ENCODE measurements around the gene AHCYL2. TPM values are rescaled to one million over a fixed set of nuclear protein-coding genes. Genes with fewer than 3 reads are reported as not detected.
A peak's percentile ranks its signal among the peaks of the same experiment; 100 is the strongest.

The AHCYL2 gene
- total RNA-seq, 2 donors from 2014 or later = 30.8 to 31.4 TPM

DNA sequence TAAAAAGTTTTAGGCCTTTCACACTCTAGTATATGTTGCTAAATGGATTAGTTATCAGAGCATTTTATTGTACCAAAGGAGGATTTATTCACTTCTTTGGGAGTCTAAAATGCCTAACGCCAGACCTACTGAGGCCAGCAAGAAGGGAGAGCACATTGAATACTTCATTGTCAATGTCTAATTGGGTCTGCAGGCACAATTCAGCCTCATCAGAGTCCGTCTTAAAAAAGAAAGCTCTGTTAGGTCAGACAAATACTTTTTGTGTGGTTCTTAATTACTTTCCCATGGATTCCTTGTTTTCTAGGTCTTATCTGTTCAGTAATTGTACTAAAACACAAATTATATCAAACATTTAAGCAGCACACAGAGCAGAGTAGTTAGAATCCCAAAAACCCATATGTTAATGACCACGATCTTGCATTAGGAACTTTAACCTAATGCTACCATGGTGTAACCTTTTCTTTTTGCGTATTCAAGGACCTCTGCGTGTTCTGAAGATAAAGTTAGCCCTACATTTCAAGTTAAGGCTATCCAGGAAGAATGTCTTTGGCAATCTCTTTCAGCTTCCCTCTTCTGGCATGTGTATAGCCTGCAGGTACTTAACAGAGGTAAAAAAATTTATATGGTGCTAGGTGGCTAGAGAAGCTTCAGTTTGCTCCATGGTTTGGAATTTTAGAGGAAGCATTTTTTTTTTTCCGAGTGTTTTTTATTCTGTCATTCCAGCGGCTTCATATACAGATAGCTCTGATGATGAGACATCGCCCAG, 163.7 kb downstream of the AHCYL2 start:
- Histone ChIP-seq H3K4me3 (ENCODE audit: low read length) (no peak overlapping the region), H3K9ac (ENCODE audit: extremely low read depth, low read length, poor library complexity, severe bottlenecking) (no peak overlapping the region), H3K36me3 (ENCODE audit: control insufficient read depth, insufficient read depth, low read length) (no peaks in the 10 kb centered on the region), H3K27me3 (ENCODE audit: control insufficient read depth, insufficient read depth, low read length, poor library complexity, severe bottlenecking) (no peaks in the 10 kb centered on the region), H3K9me3 (ENCODE audit: control insufficient read depth, low read length) (no peaks in the 10 kb centered on the region), H3K4me1 (ENCODE audit: control insufficient read depth, insufficient read depth, low read length) (no peaks in the 10 kb centered on the region), H3K27ac (ENCODE audit: low read depth, low read length) (no peak overlapping the region)
- Mint-ChIP-seq H3K27ac (no peak overlapping the region), H3K36me3 (ENCODE audit: low read depth) (peaks cover 9% of the 10 kb centered on the region), H3K9me3 (no peaks in the 10 kb centered on the region), H3K27me3 (ENCODE audit: insufficient read depth) (no peaks in the 10 kb centered on the region), H3K4me3 (no peak overlapping the region), H3K4me1 (peaks cover 24% of the 10 kb centered on the region)
- 89 to 96% methylated on average over 7 to 8 of the region's 8 CpGs for WGBS, 2 experiments (ENCODE audit: insufficient coverage in 1 of 2, insufficient read length in 1 of 2)
- DNase-seq = no peak
- TF ChIP-seq, protein P1, sequence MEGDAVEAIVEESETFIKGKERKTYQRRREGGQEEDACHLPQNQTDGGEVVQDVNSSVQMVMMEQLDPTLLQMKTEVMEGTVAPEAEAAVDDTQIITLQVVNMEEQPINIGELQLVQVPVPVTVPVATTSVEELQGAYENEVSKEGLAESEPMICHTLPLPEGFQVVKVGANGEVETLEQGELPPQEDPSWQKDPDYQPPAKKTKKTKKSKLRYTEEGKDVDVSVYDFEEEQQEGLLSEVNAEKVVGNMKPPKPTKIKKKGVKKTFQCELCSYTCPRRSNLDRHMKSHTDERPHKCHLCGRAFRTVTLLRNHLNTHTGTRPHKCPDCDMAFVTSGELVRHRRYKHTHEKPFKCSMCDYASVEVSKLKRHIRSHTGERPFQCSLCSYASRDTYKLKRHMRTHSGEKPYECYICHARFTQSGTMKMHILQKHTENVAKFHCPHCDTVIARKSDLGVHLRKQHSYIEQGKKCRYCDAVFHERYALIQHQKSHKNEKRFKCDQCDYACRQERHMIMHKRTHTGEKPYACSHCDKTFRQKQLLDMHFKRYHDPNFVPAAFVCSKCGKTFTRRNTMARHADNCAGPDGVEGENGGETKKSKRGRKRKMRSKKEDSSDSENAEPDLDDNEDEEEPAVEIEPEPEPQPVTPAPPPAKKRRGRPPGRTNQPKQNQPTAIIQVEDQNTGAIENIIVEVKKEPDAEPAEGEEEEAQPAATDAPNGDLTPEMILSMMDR (conservative IDR thresholded peaks at IDR 0.05) = no peak

DNA sequence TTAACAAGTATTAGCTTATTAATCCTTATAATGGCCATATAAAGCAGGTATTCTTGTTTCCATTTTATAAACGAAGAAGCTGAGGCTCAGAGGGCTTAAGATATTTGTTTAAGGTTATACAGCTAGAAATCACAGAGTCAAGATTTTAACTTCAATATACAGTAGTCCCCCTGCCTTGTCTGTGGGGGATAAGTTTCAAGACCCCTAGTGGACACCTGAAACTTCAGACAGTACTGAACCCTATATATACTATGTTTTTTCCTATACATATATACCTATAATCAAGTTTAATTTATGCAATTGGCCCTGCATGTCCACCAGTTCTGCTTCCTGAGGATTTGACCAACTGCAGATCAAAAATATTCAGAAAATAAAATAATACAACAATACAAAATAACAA, 165.0 kb downstream of the AHCYL2 start:
- Mint-ChIP-seq H3K27ac (no peak overlapping the region), H3K27me3 (ENCODE audit: insufficient read depth) (no peaks in the 10 kb centered on the region), H3K36me3 (ENCODE audit: low read depth) (peaks cover 15% of the 10 kb centered on the region), H3K4me3 (no peak overlapping the region), H3K9me3 (no peaks in the 10 kb centered on the region), H3K4me1 (peaks cover 24% of the 10 kb centered on the region)
- Histone ChIP-seq H3K9me3 (ENCODE audit: control insufficient read depth, low read length) (no peaks in the 10 kb centered on the region), H3K4me3 (ENCODE audit: low read length) (no peak overlapping the region), H3K9ac (ENCODE audit: extremely low read depth, low read length, poor library complexity, severe bottlenecking) (no peak overlapping the region), H3K27ac (ENCODE audit: low read depth, low read length) (no peak overlapping the region), H3K27me3 (ENCODE audit: control insufficient read depth, insufficient read depth, low read length, poor library complexity, severe bottlenecking) (no peaks in the 10 kb centered on the region), H3K4me1 (ENCODE audit: control insufficient read depth, insufficient read depth, low read length) (no peaks in the 10 kb centered on the region), H3K36me3 (ENCODE audit: control insufficient read depth, insufficient read depth, low read length) (no peaks in the 10 kb centered on the region)
- DNase-seq = no peak
- no CpG with 5 or more reads among the region's 1 CpG for WGBS, 2 experiments (ENCODE audit: insufficient coverage in 1 of 2, insufficient read length in 1 of 2)
- TF ChIP-seq, protein P1 (conservative IDR thresholded peaks at IDR 0.05) = peak; percentile 54

DNA sequence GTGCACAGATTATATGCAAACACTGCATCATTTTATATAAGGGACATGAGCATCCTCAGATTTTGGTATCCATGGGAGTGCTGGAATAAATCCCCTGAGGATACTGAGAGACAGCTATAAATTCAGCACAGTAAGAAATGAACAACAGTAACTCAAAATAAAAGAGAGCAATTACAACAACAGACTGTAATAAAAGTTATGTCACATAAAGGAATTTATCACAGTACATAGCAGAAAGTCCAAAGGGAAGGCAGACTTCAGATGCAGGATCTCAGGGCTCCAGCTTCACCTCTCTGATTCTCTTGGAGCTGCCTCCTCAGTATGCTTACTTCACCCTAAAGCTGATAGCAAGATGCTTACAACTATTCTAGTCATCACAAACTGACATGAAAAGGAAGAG, 165.5 kb downstream of the AHCYL2 start:
- Mint-ChIP-seq H3K4me3 (no peak overlapping the region), H3K27ac (no peak overlapping the region), H3K36me3 (ENCODE audit: low read depth) (peaks cover 20% of the 10 kb centered on the region), H3K27me3 (ENCODE audit: insufficient read depth) (no peaks in the 10 kb centered on the region), H3K4me1 (peaks cover 24% of the 10 kb centered on the region), H3K9me3 (no peaks in the 10 kb centered on the region)
- H3K9me3 ChIP-seq (ENCODE audit: control insufficient read depth, low read length) = no peaks in the 10 kb centered on the region
- no peak overlapping the region for H3K9ac ChIP-seq (ENCODE audit: extremely low read depth, low read length, poor library complexity, severe bottlenecking)
- H3K27ac ChIP-seq (ENCODE audit: low read depth, low read length) = no peak overlapping the region
- H3K4me3 ChIP-seq (ENCODE audit: low read length) = no peak overlapping the region
- no peaks in the 10 kb centered on the region for H3K36me3 ChIP-seq (ENCODE audit: control insufficient read depth, insufficient read depth, low read length)
- TF ChIP-seq, protein P1 (conservative IDR thresholded peaks at IDR 0.05) = no peak
- no peaks in the 10 kb centered on the region for H3K4me1 ChIP-seq (ENCODE audit: control insufficient read depth, insufficient read depth, low read length)
- no peaks in the 10 kb centered on the region for H3K27me3 ChIP-seq (ENCODE audit: control insufficient read depth, insufficient read depth, low read length, poor library complexity, severe bottlenecking)
- no peak for DNase-seq

All from endodermal cell (in vitro differentiated cells).